ENCODE measurements around the gene ACTG1.

The ACTG1 gene

DNA sequence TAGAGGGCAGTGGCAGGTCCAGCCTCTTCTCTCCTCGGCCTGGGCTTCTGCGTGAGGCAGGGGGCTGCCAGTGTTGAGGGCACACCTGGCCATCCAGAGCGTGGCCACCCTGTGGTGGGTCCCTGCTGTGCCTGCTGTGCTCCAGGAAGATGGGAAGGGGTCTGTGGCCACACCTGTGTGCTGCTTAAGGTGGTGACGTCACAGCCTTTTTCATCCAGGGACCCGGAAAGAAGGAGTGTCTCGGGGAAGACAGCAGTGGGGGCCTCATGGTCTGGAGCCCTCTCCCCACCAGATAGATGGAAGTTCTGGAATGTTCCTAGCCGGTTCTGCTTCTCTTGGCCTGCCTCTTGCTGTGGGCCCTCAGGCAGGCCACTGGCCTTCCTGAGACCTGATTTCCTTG lies 36.5 kb downstream of the ACTG1 start:
- Histone ChIP-seq H3K9me3 (ENCODE audit: severe bottlenecking) (no peaks in the 10 kb centered on the region), H3K27me3 (ENCODE audit: insufficient read depth, low read depth, severe bottlenecking) (no peaks in the 10 kb centered on the region), H3K36me3 (no peaks in the 10 kb centered on the region), H3K4me3 (ENCODE audit: low read depth, low read length) (no peak overlapping the region), H3K27ac (no peak overlapping the region)
- DNase-seq, result no peak
- TF ChIP-seq, protein P1, sequence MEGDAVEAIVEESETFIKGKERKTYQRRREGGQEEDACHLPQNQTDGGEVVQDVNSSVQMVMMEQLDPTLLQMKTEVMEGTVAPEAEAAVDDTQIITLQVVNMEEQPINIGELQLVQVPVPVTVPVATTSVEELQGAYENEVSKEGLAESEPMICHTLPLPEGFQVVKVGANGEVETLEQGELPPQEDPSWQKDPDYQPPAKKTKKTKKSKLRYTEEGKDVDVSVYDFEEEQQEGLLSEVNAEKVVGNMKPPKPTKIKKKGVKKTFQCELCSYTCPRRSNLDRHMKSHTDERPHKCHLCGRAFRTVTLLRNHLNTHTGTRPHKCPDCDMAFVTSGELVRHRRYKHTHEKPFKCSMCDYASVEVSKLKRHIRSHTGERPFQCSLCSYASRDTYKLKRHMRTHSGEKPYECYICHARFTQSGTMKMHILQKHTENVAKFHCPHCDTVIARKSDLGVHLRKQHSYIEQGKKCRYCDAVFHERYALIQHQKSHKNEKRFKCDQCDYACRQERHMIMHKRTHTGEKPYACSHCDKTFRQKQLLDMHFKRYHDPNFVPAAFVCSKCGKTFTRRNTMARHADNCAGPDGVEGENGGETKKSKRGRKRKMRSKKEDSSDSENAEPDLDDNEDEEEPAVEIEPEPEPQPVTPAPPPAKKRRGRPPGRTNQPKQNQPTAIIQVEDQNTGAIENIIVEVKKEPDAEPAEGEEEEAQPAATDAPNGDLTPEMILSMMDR (IDR thresholded peaks at IDR 0.05; ENCODE audit: low read depth, low read length), result no peak

DNA sequence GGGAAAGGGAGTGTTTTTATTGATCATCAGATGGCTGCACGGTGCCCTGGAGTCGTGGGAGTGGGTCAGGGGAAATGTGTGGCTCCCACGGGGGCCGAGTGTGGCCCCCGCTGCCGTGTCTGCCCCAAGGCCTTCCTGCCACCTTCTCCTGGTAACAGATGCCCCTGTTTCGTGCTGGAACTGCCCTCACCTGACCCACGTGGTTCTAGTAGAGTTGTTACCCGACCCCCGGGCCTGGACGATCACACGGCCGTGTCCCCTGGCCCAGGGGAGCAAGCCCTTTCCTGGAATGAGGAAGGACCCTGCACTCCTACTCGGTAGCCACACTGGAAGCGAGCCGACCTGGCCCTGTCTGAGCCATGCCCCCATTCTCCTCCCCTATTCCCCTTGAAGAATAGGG lies 37.6 kb downstream of the ACTG1 start:
- Histone ChIP-seq H3K4me3 (ENCODE audit: low read depth, low read length) (no peak overlapping the region), H3K27ac (no peak overlapping the region), H3K27me3 (ENCODE audit: insufficient read depth, low read depth, severe bottlenecking) (no peaks in the 10 kb centered on the region), H3K9me3 (ENCODE audit: severe bottlenecking) (no peaks in the 10 kb centered on the region), H3K36me3 (no peaks in the 10 kb centered on the region)
- TF ChIP-seq, protein P1 (IDR thresholded peaks at IDR 0.05; ENCODE audit: low read depth, low read length), result no peak
- no peak for DNase-seq

DNA sequence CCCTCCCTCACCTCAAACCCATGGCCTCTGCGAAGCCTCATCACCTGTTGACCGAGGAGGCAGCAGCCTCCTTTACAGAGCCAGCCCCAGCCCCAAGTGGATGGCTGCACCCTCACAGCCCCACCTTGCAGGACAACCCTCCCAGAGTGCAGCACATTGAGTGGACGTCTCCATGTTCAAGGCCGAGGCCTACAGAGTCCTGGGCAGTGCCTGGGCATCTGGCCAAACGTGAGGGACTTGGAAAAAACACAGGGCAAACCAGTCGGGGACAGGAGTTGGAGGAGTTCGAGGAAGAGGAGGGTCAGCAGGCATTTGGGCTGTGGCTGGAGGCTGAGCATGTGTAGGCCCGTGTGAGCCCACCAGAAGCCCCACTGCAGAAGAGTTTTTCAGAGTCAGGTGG lies 39.6 kb downstream of the ACTG1 start:
- Histone ChIP-seq H3K27me3 (ENCODE audit: insufficient read depth, low read depth, severe bottlenecking) (no peaks in the 10 kb centered on the region), H3K9me3 (ENCODE audit: severe bottlenecking) (no peaks in the 10 kb centered on the region), H3K36me3 (no peaks in the 10 kb centered on the region), H3K4me3 (ENCODE audit: low read depth, low read length) (no peak overlapping the region), H3K27ac (no peak overlapping the region)
- no peak for DNase-seq
- TF ChIP-seq, protein P1 (IDR thresholded peaks at IDR 0.05; ENCODE audit: low read depth, low read length), result no peak

DNA sequence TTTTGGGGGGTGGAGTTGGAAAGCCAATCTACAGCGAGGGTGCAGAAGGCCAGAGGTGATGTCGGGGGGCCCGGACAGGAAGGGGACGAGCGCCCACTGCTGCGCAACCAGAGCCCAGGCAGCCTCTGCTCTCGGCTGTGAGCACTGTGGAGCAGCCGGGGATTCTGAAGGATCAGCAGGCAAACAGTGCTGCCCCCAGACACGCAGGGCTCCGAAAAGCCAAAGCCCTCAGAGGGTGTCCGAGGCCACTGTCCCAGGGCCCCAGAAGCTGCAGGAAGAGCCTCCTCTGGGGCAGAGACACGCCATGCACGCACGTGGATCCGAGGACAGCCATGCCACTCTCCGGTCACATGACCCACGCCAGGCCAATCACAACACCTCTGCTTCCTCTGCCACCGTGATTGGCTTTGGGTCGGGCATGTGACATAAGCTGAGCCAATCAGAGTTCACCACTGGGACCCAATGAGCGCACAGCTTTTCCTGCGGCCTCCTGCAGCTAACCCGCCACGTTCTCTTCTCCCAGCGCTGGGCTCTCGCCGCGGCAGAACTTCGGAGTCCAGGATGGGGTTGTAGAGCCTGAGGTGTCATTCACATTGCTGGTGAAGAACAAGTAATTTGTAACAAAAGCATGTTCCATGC lies 40.7 kb downstream of the ACTG1 start:
- DNase-seq, result peak; percentile 74
- peak overlapping the region; percentile 8; the same call in 1 of the 2 replicates for H3K27ac ChIP-seq
- H3K9me3 ChIP-seq (ENCODE audit: severe bottlenecking), result no peaks in the 10 kb centered on the region
- no peaks in the 10 kb centered on the region for H3K27me3 ChIP-seq (ENCODE audit: insufficient read depth, low read depth, severe bottlenecking)
- TF ChIP-seq, protein P1 (IDR thresholded peaks at IDR 0.05; ENCODE audit: low read depth, low read length), result no peak
- H3K4me3 ChIP-seq (ENCODE audit: low read depth, low read length), result no peak overlapping the region
- no peaks in the 10 kb centered on the region; the same call in 1 of the 2 replicates for H3K36me3 ChIP-seq

DNA sequence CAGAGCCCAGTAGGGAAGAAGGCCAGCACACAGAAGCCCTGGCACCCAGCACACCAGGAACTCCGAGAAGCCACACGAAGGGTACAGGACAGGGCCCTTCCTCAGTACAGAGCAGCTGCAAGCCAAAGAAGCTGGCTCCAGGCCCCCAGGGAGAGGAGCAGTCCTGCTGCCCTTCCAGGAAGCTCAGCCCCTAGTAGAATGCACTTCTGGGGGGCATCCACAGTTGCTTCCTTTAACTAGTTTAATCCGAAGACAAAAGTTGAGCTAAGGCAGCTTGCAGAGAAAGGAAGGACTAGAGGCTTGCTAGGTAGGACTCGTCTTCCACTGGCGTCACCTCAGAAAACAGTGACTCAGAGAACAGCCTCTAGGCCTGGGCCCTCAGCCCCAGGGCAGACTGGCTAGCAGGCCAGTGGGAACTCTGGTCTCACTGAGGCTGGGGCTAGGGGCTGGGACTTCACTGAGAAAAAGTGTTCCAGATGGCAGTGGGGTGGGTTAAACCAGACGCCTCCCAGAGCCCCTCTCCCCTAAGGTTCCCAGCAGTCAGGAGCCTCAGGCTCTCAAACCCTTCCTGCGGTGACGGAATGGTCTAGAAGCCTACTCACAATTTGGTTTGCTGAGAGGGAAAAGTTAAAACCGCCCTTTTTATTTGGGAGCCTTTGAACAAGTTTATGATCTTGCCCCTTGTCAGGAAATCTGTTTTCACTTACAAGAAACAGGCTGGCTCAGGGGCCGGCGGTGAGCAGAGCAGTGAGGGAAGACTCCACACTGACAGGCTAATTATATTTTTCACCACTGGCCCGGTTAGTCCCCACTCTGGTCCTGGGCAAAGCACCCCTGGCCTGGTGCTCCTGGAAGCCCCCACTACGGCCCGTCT lies 41.4 kb downstream of the ACTG1 start:
- H3K36me3 ChIP-seq, result no peaks in the 10 kb centered on the region; the same call in 1 of the 2 replicates
- H3K4me3 ChIP-seq (ENCODE audit: low read depth, low read length), result no peak overlapping the region
- H3K27me3 ChIP-seq (ENCODE audit: insufficient read depth, low read depth, severe bottlenecking), result no peaks in the 10 kb centered on the region
- 0 out of 2 replicates have a peak overlapping the region, but pooled peaks have one; percentile 8 for H3K27ac ChIP-seq
- DNase-seq, result no peak
- no peaks in the 10 kb centered on the region for H3K9me3 ChIP-seq (ENCODE audit: severe bottlenecking)
- TF ChIP-seq, protein P1 (IDR thresholded peaks at IDR 0.05; ENCODE audit: low read depth, low read length), result no peak

Data from WERI-Rb-1 (cell line).